H9 (cell line): Measurements from ENCODE around the gene COX10. TPM values are rescaled to one million over a fixed set of nuclear protein-coding genes. Genes with fewer than 3 reads are reported as not detected.
A peak's percentile ranks its signal among the peaks of the same experiment; 100 is the strongest.

Experiments
- DNase-seq: peaks from one replicate; pipeline ENCODE4 v3.0.0-alpha.2; 2017
- H2AFZ ChIP-seq: one replicate; pipeline ENCODE4 v1.6.1; 2013; ENCODE audit warnings: mild to moderate bottlenecking, low read length, control low read depth, moderate library complexity
- H2AK5ac ChIP-seq: 2 replicates; pipeline ENCODE4 v1.6.1; 2013; ENCODE audit warnings: low read length, control low read depth, mixed read lengths; ENCODE audit not compliant: insufficient read length
- H2BK120ac ChIP-seq: one replicate; pipeline ENCODE4 v1.6.1; 2013; ENCODE audit warnings: low read depth, mild to moderate bottlenecking, low read length, control low read depth, inconsistent platforms; ENCODE audit not compliant: poor library complexity, severe bottlenecking
- H2BK12ac ChIP-seq: 2 replicates; pipeline ENCODE4 v1.6.1; 2013; ENCODE audit warnings: low read length, control low read depth, mixed read lengths, low read depth; ENCODE audit not compliant: insufficient read length
- H2BK15ac ChIP-seq: 2 replicates; pipeline ENCODE4 v1.6.1; 2013; ENCODE audit warnings: low read depth, low read length, control low read depth
- H2BK20ac ChIP-seq: one replicate; pipeline ENCODE4 v1.6.1; 2013; ENCODE audit warnings: low read depth, mild to moderate bottlenecking, low read length, control low read depth, inconsistent platforms; ENCODE audit not compliant: poor library complexity, severe bottlenecking
- H2BK5ac ChIP-seq: 2 replicates; pipeline ENCODE4 v1.6.1; 2013; ENCODE audit warnings: low read length, control low read depth, mixed read lengths; ENCODE audit not compliant: insufficient read length
- H3K14ac ChIP-seq: 2 replicates; pipeline ENCODE4 v1.6.1; 2013; ENCODE audit warnings: low read length, control low read depth; ENCODE audit not compliant: insufficient read depth
- H3K18ac ChIP-seq: 2 replicates; pipeline ENCODE4 v1.6.1; 2013; ENCODE audit warnings: low read depth, mild to moderate bottlenecking, mixed read lengths, low read length, control low read depth; ENCODE audit not compliant: insufficient read length
- H3K23ac ChIP-seq: 2 replicates; pipeline ENCODE4 v1.6.1; 2013; ENCODE audit warnings: low read length, control low read depth, mixed read lengths, low read depth; ENCODE audit not compliant: insufficient read length
- H3K23me2 ChIP-seq: 2 replicates; pipeline ENCODE4 v1.6.1; 2013; ENCODE audit warnings: low read depth, mild to moderate bottlenecking, mixed read lengths, low read length, control low read depth; ENCODE audit not compliant: insufficient read length, poor library complexity, severe bottlenecking
- H3K27ac ChIP-seq: 2 replicates; pipeline ENCODE4 v1.5.1; 2013; ENCODE audit warnings: low read length, control low read depth, mixed read lengths, low read depth; ENCODE audit not compliant: insufficient read length
- H3K27me3 ChIP-seq: 2 replicates; pipeline ENCODE4 v1.6.1; 2013; ENCODE audit warnings: low read length, control low read depth, inconsistent platforms; ENCODE audit not compliant: insufficient read depth
- H3K4ac ChIP-seq: 2 replicates; pipeline ENCODE4 v1.6.1; 2013; ENCODE audit warnings: low read depth, mild to moderate bottlenecking, control low read depth, inconsistent platforms, low read length, moderate library complexity
- H3K4me1 ChIP-seq: 2 replicates; pipeline ENCODE4 v1.6.1; 2013; ENCODE audit warnings: low read length, control low read depth, inconsistent platforms; ENCODE audit not compliant: insufficient read depth
- H3K4me2 ChIP-seq: 2 replicates; pipeline ENCODE4 v1.6.1; 2013; ENCODE audit warnings: low read length, control low read depth, mixed read lengths; ENCODE audit not compliant: insufficient read length, insufficient read depth
- H3K56ac ChIP-seq: 2 replicates; pipeline ENCODE4 v1.6.1; 2013; ENCODE audit warnings: low read depth, mild to moderate bottlenecking, mixed read lengths, low read length, control low read depth; ENCODE audit not compliant: insufficient read length
- H3K79me1 ChIP-seq: 2 replicates; pipeline ENCODE4 v1.6.1; 2013; ENCODE audit warnings: low read depth, mild to moderate bottlenecking, moderate library complexity, low read length, control low read depth, inconsistent platforms; ENCODE audit not compliant: insufficient read depth, poor library complexity, severe bottlenecking
- H3K79me2 ChIP-seq: 2 replicates; pipeline ENCODE4 v1.6.1; 2013; ENCODE audit warnings: low read length, control low read depth, inconsistent platforms; ENCODE audit not compliant: insufficient read depth
- H3K9ac ChIP-seq: 2 replicates; pipeline ENCODE4 v1.6.1; 2013; ENCODE audit warnings: low read length, control low read depth, mixed read lengths; ENCODE audit not compliant: insufficient read length; ENCODE audit errors: extremely low read depth
- H3K9me3 ChIP-seq: one replicate; pipeline ENCODE4 v1.6.1; 2013; ENCODE audit warnings: low read depth, low read length, inconsistent platforms; ENCODE audit not compliant: control insufficient read depth
- H3T11ph ChIP-seq: one replicate; pipeline ENCODE4 v1.6.1; 2013; ENCODE audit warnings: mild to moderate bottlenecking, low read length, control low read depth, inconsistent platforms
- H4K20me1 ChIP-seq: one replicate; pipeline ENCODE4 v1.6.1; 2013; ENCODE audit not compliant: control insufficient read depth, insufficient read length, insufficient read depth
- H4K5ac ChIP-seq: 2 replicates; pipeline ENCODE4 v1.6.1; 2013; ENCODE audit warnings: low read depth, mild to moderate bottlenecking, mixed read lengths, low read length, control low read depth; ENCODE audit not compliant: insufficient read length
- H4K8ac ChIP-seq: replicated peaks from 2 replicates; pipeline ENCODE4 v1.6.1; 2013; ENCODE audit warnings: low read length, control low read depth, mixed read lengths, low read depth; ENCODE audit not compliant: insufficient read length
- H4K91ac ChIP-seq: 2 replicates; pipeline ENCODE4 v1.6.1; 2013; ENCODE audit warnings: low read depth, mild to moderate bottlenecking, moderate library complexity, mixed read lengths, low read length, control low read depth; ENCODE audit not compliant: insufficient read length
- H3K27ac Mint-ChIP-seq, 3 experiments: 2 replicates in 2 of 3; 3 replicates in 1 of 3; pipeline ENCODE4 v1.8.0; 2020 to 2021; ENCODE audit warnings: mixed read lengths in 3 of 3, mild to moderate bottlenecking in 1 of 3, moderate library complexity in 1 of 3
- H3K27me3 Mint-ChIP-seq: 2 replicates; pipeline ENCODE4 v1.8.0; 2021; ENCODE audit warnings: low read depth, mild to moderate bottlenecking, moderate library complexity, mixed read lengths
- H3K36me3 Mint-ChIP-seq, 3 experiments: 2 replicates in 2 of 3; 3 replicates in 1 of 3; pipeline ENCODE4 v1.8.0; 2020 to 2021; ENCODE audit warnings: low read depth in 3 of 3, mixed read lengths in 3 of 3; ENCODE audit not compliant: insufficient read depth in 1 of 3
- H3K4me1 Mint-ChIP-seq, 2 experiments: 2 replicates each; pipeline ENCODE4 v1.8.0; 2020; ENCODE audit warnings: mixed read lengths in 2 of 2
- H3K4me3 Mint-ChIP-seq, 2 experiments: 2 replicates in 1 of 2; 3 replicates in 1 of 2; pipeline ENCODE4 v1.8.0; 2020 to 2021; ENCODE audit warnings: mild to moderate bottlenecking in 2 of 2, mixed read lengths in 2 of 2, moderate library complexity in 1 of 2
- H3K9me3 Mint-ChIP-seq, 2 experiments: 2 replicates in 1 of 2; 3 replicates in 1 of 2; pipeline ENCODE4 v1.8.0; 2020; ENCODE audit warnings: mild to moderate bottlenecking in 2 of 2, mixed read lengths in 2 of 2, moderate library complexity in 1 of 2
- CTCF ChIP-seq: fragments of 200-600 bp; sonication (generic); conservative IDR thresholded peaks from 3 replicates; pipeline ENCODE4 v1.8.0; 2021; ENCODE audit warnings: antibody characterized with exemption, mild to moderate bottlenecking
- WGBS: extraction: QIAGEN DNeasy Blood & Tissue Kit; methylation state at CpG from one replicate; pipeline ENCODE4 v1.1.7; 2013; ENCODE audit warnings: missing lambda C conversion rate, low lambda C conversion rate, mixed read lengths; ENCODE audit not compliant: insufficient read length; ENCODE audit errors: extremely low coverage; 5-methylcytosine and 5-hydroxymethylcytosine counted together
- total RNA-seq: library from RNA; stranded (reverse); gene quantifications from 2 replicates; pipeline ENCODE4 v1.2.1, GENCODE V29; 2021

COX10 gene
- total RNA-seq, 1 experiment from 2014 or later, result 20.6 TPM

GRCh38 chr17:14080847-14081251, 11.5 kb downstream of the COX10 start:
- H3T11ph ChIP-seq, result no peak overlapping the region
- H3K4me1 ChIP-seq, result no peaks in the 10 kb centered on the region
- H3K56ac ChIP-seq, result no peak overlapping the region
- no peak overlapping the region for H2AFZ ChIP-seq
- H3K23me2 ChIP-seq, result no peaks in the 10 kb centered on the region
- no peaks in the 10 kb centered on the region for H4K20me1 ChIP-seq
- H3K36me3 Mint-ChIP-seq, result peaks cover 3 to 32% (median 26%) of the 10 kb centered on the region in 3 experiments; a peak in 6 of 7 replicates
- H3K79me2 ChIP-seq, result 0 out of 2 replicates have a peak, but pooled peaks cover 3% of the 10 kb centered on the region
- no peak overlapping the region for H4K8ac ChIP-seq
- no peak overlapping the region for H2AK5ac ChIP-seq
- H3K9me3 ChIP-seq, result no peaks in the 10 kb centered on the region
- no peak overlapping the region for H4K5ac ChIP-seq
- H3K27me3 Mint-ChIP-seq, result no peaks in the 10 kb centered on the region
- no peak overlapping the region for H2BK15ac ChIP-seq
- no peak overlapping the region for H3K23ac ChIP-seq
- WGBS, result no CpG with 5 or more reads among the region's 4 CpGs
- H3K9me3 Mint-ChIP-seq, result no peaks in the 10 kb centered on the region
- no peak overlapping the region for H2BK12ac ChIP-seq
- H4K91ac ChIP-seq, result no peak overlapping the region
- no peak overlapping the region for H3K27ac ChIP-seq
- no peak overlapping the region for H2BK5ac ChIP-seq
- H3K9ac ChIP-seq, result no peak overlapping the region
- no peak overlapping the region for H3K4ac ChIP-seq
- H2BK20ac ChIP-seq, result no peak overlapping the region
- no peak overlapping the region for H3K18ac ChIP-seq
- DNase-seq, result no peak
- H3K27me3 ChIP-seq, result no peaks in the 10 kb centered on the region
- no peak overlapping the region for H2BK120ac ChIP-seq
- H3K79me1 ChIP-seq, result peaks cover 3% of the 10 kb centered on the region
- H3K27ac Mint-ChIP-seq, result 0 out of 7 replicates have a peak overlapping the region, but pooled peaks of 1 of the 3 experiments have one; percentile 5
- no peak overlapping the region for H3K4me2 ChIP-seq
- TF ChIP-seq CTCF, result no peak
- H3K4me3 Mint-ChIP-seq, result no peak overlapping the region
- no peaks in the 10 kb centered on the region for H3K4me1 Mint-ChIP-seq
- no peak overlapping the region for H3K14ac ChIP-seq
